ENCODE results near the gene FBXW4. TPM values are rescaled to one million over a fixed set of nuclear protein-coding genes. Genes with fewer than 3 reads are reported as not detected.

The FBXW4 gene
- total RNA-seq, 1 donor from 2014 or later: 21.9 TPM

GRCh38 chr10:101571271-101571925 is 123.6 kb downstream of the FBXW4 start:
- Histone ChIP-seq H3K4me1 (ENCODE audit: insufficient read depth, low read length) (peaks cover 15% of the 10 kb centered on the region), H2AFZ (ENCODE audit: low read depth, low read length) (no peak overlapping the region), H4K20me1 (ENCODE audit: insufficient read depth, low read length) (no peaks in the 10 kb centered on the region), H3K27ac (ENCODE audit: low read depth, low read length) (no peak overlapping the region), H3K36me3 (ENCODE audit: insufficient read depth, low read length) (no peaks in the 10 kb centered on the region), H3K9ac (ENCODE audit: low read length) (no peak overlapping the region), H3K4me2 (ENCODE audit: low read length) (no peak overlapping the region), H3K79me2 (ENCODE audit: insufficient read depth, low read length) (no peaks in the 10 kb centered on the region), H3K27me3 (ENCODE audit: insufficient read depth, low read length) (peaks cover 11% of the 10 kb centered on the region), H3K9me3 (ENCODE audit: insufficient read depth, low read depth, low read length) (peaks cover 8% of the 10 kb centered on the region), H3K4me3 (ENCODE audit: insufficient read depth, low read depth, low read length) (no peak overlapping the region)
- Mint-ChIP-seq H3K4me1 (ENCODE audit: low read depth, unreplicated experiment) (no peaks in the 10 kb centered on the region), H3K9me3 (ENCODE audit: unreplicated experiment) (peaks cover 8% of the 10 kb centered on the region), H3K27me3 (ENCODE audit: low read depth, unreplicated experiment) (peaks cover 47% of the 10 kb centered on the region), H3K4me3 (ENCODE audit: unreplicated experiment) (peak overlapping the region; percentile 60), H3K36me3 (ENCODE audit: low read depth, unreplicated experiment) (no peaks in the 10 kb centered on the region), H3K27ac (ENCODE audit: unreplicated experiment) (no peak overlapping the region)
- no peak for DNase-seq (ENCODE audit: low read depth)
- no peak for TF ChIP-seq EZH2 (IDR thresholded peaks at IDR 0.05; ENCODE audit: insufficient read depth, low read length)
- TF ChIP-seq, protein P1, sequence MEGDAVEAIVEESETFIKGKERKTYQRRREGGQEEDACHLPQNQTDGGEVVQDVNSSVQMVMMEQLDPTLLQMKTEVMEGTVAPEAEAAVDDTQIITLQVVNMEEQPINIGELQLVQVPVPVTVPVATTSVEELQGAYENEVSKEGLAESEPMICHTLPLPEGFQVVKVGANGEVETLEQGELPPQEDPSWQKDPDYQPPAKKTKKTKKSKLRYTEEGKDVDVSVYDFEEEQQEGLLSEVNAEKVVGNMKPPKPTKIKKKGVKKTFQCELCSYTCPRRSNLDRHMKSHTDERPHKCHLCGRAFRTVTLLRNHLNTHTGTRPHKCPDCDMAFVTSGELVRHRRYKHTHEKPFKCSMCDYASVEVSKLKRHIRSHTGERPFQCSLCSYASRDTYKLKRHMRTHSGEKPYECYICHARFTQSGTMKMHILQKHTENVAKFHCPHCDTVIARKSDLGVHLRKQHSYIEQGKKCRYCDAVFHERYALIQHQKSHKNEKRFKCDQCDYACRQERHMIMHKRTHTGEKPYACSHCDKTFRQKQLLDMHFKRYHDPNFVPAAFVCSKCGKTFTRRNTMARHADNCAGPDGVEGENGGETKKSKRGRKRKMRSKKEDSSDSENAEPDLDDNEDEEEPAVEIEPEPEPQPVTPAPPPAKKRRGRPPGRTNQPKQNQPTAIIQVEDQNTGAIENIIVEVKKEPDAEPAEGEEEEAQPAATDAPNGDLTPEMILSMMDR (IDR thresholded peaks at IDR 0.05; ENCODE audit: insufficient read depth, low read depth, low read length): no peak
- no peak for FAIRE-seq

DNA sequence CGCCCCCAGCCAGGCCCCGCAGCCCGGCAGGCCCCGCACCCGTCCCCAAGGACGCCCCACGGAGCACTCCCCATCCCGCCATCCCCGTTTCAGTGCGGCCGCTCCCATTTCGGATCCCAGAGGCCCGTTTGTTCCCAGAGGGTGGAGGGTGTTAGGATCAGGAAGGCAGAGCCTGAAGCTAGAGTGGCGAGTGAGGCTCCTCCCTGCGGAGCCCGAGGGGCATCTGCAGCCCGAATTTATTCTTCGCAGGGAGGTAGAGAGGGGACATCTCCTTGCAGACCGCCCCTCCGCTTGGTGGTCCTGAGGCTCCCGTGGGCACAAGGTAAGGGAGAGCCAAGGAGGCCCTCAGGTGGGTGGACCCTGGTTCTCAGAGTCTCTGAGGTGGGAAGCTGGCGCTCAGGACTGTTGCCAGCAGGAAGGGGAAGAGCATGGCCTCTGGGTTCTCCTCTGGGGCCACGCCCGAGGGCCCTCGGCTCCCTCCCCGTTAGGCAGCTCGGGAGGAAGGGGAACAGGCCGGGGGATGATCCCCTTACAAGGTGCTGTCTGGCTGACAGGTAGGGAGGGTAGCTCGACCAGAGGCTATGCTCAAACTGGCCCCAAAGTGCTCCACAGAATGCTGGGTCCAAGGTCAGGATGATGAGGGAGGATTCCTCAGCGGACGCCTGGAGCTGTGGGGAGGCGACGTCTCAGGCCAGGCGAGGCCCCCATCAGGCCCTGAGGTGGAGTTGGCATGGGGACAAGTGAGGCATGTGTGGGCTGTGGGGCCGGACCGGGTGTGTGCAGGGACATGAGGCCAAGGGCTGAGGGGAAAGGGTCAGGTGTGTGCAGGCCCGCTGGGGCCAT is 124.3 kb downstream of the FBXW4 start:
- H3K79me2 ChIP-seq (ENCODE audit: insufficient read depth, low read length): no peaks in the 10 kb centered on the region
- Mint-ChIP-seq H3K9me3 (ENCODE audit: unreplicated experiment) (peaks cover 8% of the 10 kb centered on the region), H3K4me3 (ENCODE audit: unreplicated experiment) (peak overlapping the region; percentile 60), H3K27ac (ENCODE audit: unreplicated experiment) (no peak overlapping the region), H3K27me3 (ENCODE audit: low read depth, unreplicated experiment) (peaks cover 53% of the 10 kb centered on the region), H3K4me1 (ENCODE audit: low read depth, unreplicated experiment) (no peaks in the 10 kb centered on the region), H3K36me3 (ENCODE audit: low read depth, unreplicated experiment) (no peaks in the 10 kb centered on the region)
- DNase-seq (ENCODE audit: low read depth): no peak
- TF ChIP-seq, protein P1 (IDR thresholded peaks at IDR 0.05; ENCODE audit: insufficient read depth, low read depth, low read length): no peak
- no peak for TF ChIP-seq EZH2 (IDR thresholded peaks at IDR 0.05; ENCODE audit: insufficient read depth, low read length)
- H3K4me3 ChIP-seq (ENCODE audit: insufficient read depth, low read depth, low read length): peak overlapping the region; percentile 66
- H2AFZ ChIP-seq (ENCODE audit: low read depth, low read length): peak overlapping the region; percentile 91
- FAIRE-seq: no peak
- H3K27me3 ChIP-seq (ENCODE audit: insufficient read depth, low read length): peaks cover 16% of the 10 kb centered on the region
- H3K9me3 ChIP-seq (ENCODE audit: insufficient read depth, low read depth, low read length): peaks cover 8% of the 10 kb centered on the region
- peak overlapping the region; percentile 99 for H3K4me2 ChIP-seq (ENCODE audit: low read length)
- H3K4me1 ChIP-seq (ENCODE audit: insufficient read depth, low read length): peaks cover 15% of the 10 kb centered on the region
- H3K36me3 ChIP-seq (ENCODE audit: insufficient read depth, low read length): no peaks in the 10 kb centered on the region
- H3K9ac ChIP-seq (ENCODE audit: low read length): peak overlapping the region; percentile 76
- no peak overlapping the region for H3K27ac ChIP-seq (ENCODE audit: low read depth, low read length)
- no peaks in the 10 kb centered on the region for H4K20me1 ChIP-seq (ENCODE audit: insufficient read depth, low read length)

All from astrocyte (in vitro differentiated cells and primary cell).